Astrocyte (in vitro differentiated cells and primary cell): ENCODE measurements around the gene PALMD. TPM values are rescaled to one million over a fixed set of nuclear protein-coding genes. Genes with fewer than 3 reads are reported as not detected.

Source experiments
- DNase-seq: peaks from one replicate; pipeline ENCODE4 v3.0.0-alpha.2; 2010; ENCODE audit warnings: low read depth
- FAIRE-seq: peaks from 2 replicates; lab custom pipeline; 2011; peaks lifted over from hg19 to GRCh38; lab: Jason Lieb, UNC
- H2AFZ ChIP-seq: 2 replicates; pipeline ENCODE4 v1.6.0; 2012; ENCODE audit warnings: low read depth, low read length, inconsistent platforms
- H3K27ac ChIP-seq: 2 replicates; pipeline ENCODE4 v1.5.1; 2011; ENCODE audit warnings: low read depth, low read length, inconsistent platforms
- H3K27me3 ChIP-seq: 2 replicates; pipeline ENCODE4 v1.6.0; 2011; ENCODE audit warnings: low read length, inconsistent platforms; ENCODE audit not compliant: insufficient read depth
- H3K36me3 ChIP-seq: 2 replicates; pipeline ENCODE4 v1.5.1; 2011; ENCODE audit warnings: low read length, inconsistent platforms; ENCODE audit not compliant: insufficient read depth
- H3K4me1 ChIP-seq: 2 replicates; pipeline ENCODE4 v1.5.1; 2011; ENCODE audit warnings: low read length, inconsistent platforms; ENCODE audit not compliant: insufficient read depth
- H3K4me2 ChIP-seq: 2 replicates; pipeline ENCODE4 v1.6.0; 2012; ENCODE audit warnings: low read length, inconsistent platforms
- H3K4me3 ChIP-seq: 2 replicates; pipeline ENCODE4 v1.5.1; 2011; ENCODE audit warnings: low read depth, mild to moderate bottlenecking, low read length, inconsistent platforms; ENCODE audit not compliant: insufficient read depth
- H3K79me2 ChIP-seq: 2 replicates; pipeline ENCODE4 v1.6.0; 2012; ENCODE audit warnings: mild to moderate bottlenecking, low read length, inconsistent platforms; ENCODE audit not compliant: insufficient read depth
- H3K9ac ChIP-seq: 2 replicates; pipeline ENCODE4 v1.6.0; 2012; ENCODE audit warnings: mild to moderate bottlenecking, low read length, inconsistent platforms
- H3K9me3 ChIP-seq: 2 replicates; pipeline ENCODE4 v1.5.1; 2012; ENCODE audit warnings: low read depth, mild to moderate bottlenecking, low read length, inconsistent platforms; ENCODE audit not compliant: insufficient read depth
- H4K20me1 ChIP-seq: 2 replicates; pipeline ENCODE4 v1.6.0; 2012; ENCODE audit warnings: low read length, inconsistent platforms; ENCODE audit not compliant: insufficient read depth
- H3K27ac Mint-ChIP-seq: one replicate; pipeline ENCODE4 v1.8.0; 2021; ENCODE audit warnings: mild to moderate bottlenecking, mixed read lengths; ENCODE audit not compliant: unreplicated experiment
- H3K27me3 Mint-ChIP-seq: one replicate; pipeline ENCODE4 v1.8.0; 2021; ENCODE audit warnings: low read depth, mixed read lengths; ENCODE audit not compliant: unreplicated experiment
- H3K36me3 Mint-ChIP-seq: one replicate; pipeline ENCODE4 v1.8.0; 2021; ENCODE audit warnings: low read depth, mixed read lengths; ENCODE audit not compliant: unreplicated experiment
- H3K4me1 Mint-ChIP-seq: one replicate; pipeline ENCODE4 v1.8.0; 2021; ENCODE audit warnings: low read depth, mixed read lengths; ENCODE audit not compliant: unreplicated experiment
- H3K4me3 Mint-ChIP-seq: one replicate; pipeline ENCODE4 v1.8.0; 2021; ENCODE audit warnings: mild to moderate bottlenecking, moderate library complexity, mixed read lengths; ENCODE audit not compliant: unreplicated experiment
- H3K9me3 Mint-ChIP-seq: one replicate; pipeline ENCODE4 v1.8.0; 2021; ENCODE audit warnings: mild to moderate bottlenecking, mixed read lengths; ENCODE audit not compliant: unreplicated experiment
- EZH2 ChIP-seq: IDR thresholded peaks from 2 replicates; pipeline ENCODE4 v1.6.1; 2012; ENCODE audit warnings: mild to moderate bottlenecking, low read length, inconsistent platforms; ENCODE audit not compliant: insufficient read depth
- total RNA-seq: library from RNA; stranded (reverse); gene quantifications from 2 replicates; pipeline ENCODE4 v1.2.1, GENCODE V29; 2021
- TF ChIP-seq, protein P1 (sequence below): IDR thresholded peaks from 2 replicates; pipeline ENCODE4 v1.5.1; 2011; ENCODE audit warnings: low read depth, mild to moderate bottlenecking, inconsistent platforms, low read length, moderate library complexity; ENCODE audit not compliant: insufficient read depth

Gene PALMD
- total RNA-seq, 1 donor from 2014 or later: 0.41 TPM

DNA sequence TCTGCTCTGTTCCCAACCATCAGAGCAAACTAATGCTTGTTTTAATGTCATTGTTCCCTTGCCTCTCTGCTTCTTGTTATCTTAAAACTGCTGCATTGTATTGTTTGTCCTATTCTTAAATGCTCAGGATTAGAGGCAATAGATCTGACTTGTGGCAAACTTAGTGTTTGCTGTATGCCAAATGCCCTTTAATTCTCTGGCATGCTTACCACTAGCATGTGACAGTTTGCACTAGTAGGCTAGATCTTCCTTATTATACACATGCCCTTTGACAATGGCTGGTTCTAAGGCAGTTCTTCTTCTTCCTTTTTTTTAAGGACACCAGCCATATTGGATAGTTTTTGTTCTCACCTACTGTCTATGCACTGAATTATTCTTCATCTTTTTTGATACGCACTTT lies 30.1 kb downstream of the PALMD start:
- no peak overlapping the region for H3K27ac ChIP-seq
- no peaks in the 10 kb centered on the region for H3K9me3 ChIP-seq
- H3K27me3 ChIP-seq: no peaks in the 10 kb centered on the region
- H3K36me3 ChIP-seq: no peaks in the 10 kb centered on the region
- FAIRE-seq (no peak), DNase-seq (no peak)
- no peak overlapping the region for H3K9ac ChIP-seq
- no peak overlapping the region for H3K4me3 ChIP-seq
- H3K9me3 Mint-ChIP-seq: no peaks in the 10 kb centered on the region
- TF ChIP-seq EZH2: no peak
- TF ChIP-seq, protein P1, sequence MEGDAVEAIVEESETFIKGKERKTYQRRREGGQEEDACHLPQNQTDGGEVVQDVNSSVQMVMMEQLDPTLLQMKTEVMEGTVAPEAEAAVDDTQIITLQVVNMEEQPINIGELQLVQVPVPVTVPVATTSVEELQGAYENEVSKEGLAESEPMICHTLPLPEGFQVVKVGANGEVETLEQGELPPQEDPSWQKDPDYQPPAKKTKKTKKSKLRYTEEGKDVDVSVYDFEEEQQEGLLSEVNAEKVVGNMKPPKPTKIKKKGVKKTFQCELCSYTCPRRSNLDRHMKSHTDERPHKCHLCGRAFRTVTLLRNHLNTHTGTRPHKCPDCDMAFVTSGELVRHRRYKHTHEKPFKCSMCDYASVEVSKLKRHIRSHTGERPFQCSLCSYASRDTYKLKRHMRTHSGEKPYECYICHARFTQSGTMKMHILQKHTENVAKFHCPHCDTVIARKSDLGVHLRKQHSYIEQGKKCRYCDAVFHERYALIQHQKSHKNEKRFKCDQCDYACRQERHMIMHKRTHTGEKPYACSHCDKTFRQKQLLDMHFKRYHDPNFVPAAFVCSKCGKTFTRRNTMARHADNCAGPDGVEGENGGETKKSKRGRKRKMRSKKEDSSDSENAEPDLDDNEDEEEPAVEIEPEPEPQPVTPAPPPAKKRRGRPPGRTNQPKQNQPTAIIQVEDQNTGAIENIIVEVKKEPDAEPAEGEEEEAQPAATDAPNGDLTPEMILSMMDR: no peak
- no peaks in the 10 kb centered on the region for H3K27me3 Mint-ChIP-seq
- H3K4me1 Mint-ChIP-seq: peaks cover 12% of the 10 kb centered on the region
- H3K36me3 Mint-ChIP-seq: no peaks in the 10 kb centered on the region
- peaks cover 10% of the 10 kb centered on the region for H3K4me1 ChIP-seq
- no peaks in the 10 kb centered on the region for H4K20me1 ChIP-seq
- no peak overlapping the region for H3K4me3 Mint-ChIP-seq
- H2AFZ ChIP-seq: no peak overlapping the region
- no peak overlapping the region for H3K27ac Mint-ChIP-seq
- no peak overlapping the region for H3K4me2 ChIP-seq
- H3K79me2 ChIP-seq: no peaks in the 10 kb centered on the region

DNA sequence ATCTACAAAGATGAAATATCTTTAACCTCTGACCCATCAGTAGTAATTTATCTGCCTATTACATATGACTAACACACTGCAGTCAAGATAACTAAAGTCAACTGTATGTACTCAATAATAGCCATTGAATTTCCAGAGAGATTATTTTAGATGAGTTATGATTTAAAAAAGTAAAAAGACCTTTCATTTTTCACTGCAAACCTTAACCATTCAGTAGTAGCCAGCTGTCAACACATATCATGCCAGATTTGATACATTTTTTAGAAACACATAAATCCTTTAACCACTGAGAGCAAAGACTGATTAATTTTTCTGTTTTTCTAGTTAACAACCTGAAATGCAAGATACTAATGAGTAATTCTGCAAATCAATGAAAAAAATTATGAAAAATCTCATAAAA lies 31.0 kb downstream of the PALMD start:
- no peaks in the 10 kb centered on the region for H3K9me3 ChIP-seq
- FAIRE-seq: no peak

DNA sequence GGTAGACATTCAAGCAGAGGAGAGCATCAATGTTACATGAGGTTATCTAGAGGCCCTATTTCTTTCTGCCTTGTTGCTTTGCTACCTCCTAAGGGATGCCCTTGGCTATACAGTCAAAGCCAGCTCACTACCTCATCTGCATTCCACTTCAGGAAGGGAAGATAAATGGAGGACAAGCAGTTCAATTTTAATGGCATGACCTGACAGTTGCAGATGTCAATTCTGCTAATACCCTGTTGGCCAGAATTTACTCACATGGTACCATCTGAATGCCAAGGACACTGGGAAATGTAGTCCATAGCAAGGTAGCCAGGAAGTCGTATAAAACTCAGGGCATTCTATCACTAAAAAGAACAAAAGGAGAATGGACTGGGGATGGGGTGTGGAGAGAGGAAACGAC lies 31.5 kb downstream of the PALMD start:
- no peak overlapping the region for H3K4me2 ChIP-seq
- Mint-ChIP-seq H3K9me3 (no peaks in the 10 kb centered on the region), H3K4me3 (no peak overlapping the region), H3K36me3 (no peaks in the 10 kb centered on the region), H3K4me1 (peaks cover 21% of the 10 kb centered on the region), H3K27ac (no peak overlapping the region), H3K27me3 (no peaks in the 10 kb centered on the region)
- no peaks in the 10 kb centered on the region for H3K36me3 ChIP-seq
- no peaks in the 10 kb centered on the region for H3K9me3 ChIP-seq
- H3K4me1 ChIP-seq: peaks cover 10% of the 10 kb centered on the region
- H3K79me2 ChIP-seq: no peaks in the 10 kb centered on the region
- DNase-seq: no peak
- no peaks in the 10 kb centered on the region for H3K27me3 ChIP-seq
- H3K4me3 ChIP-seq: no peak overlapping the region
- H3K9ac ChIP-seq: no peak overlapping the region
- H4K20me1 ChIP-seq: no peaks in the 10 kb centered on the region
- H2AFZ ChIP-seq: no peak overlapping the region
- FAIRE-seq: no peak
- TF ChIP-seq, protein P1: no peak
- TF ChIP-seq EZH2: no peak
- H3K27ac ChIP-seq: no peak overlapping the region

More for the DNA sequence above, 31.0 kb downstream of the PALMD start:
- no peak for DNase-seq
- Histone ChIP-seq H3K79me2 (no peaks in the 10 kb centered on the region), H2AFZ (no peak overlapping the region), H3K4me1 (peaks cover 10% of the 10 kb centered on the region), H3K27ac (no peak overlapping the region), H3K36me3 (no peaks in the 10 kb centered on the region), H3K9ac (no peak overlapping the region), H3K4me2 (no peak overlapping the region), H3K27me3 (no peaks in the 10 kb centered on the region), H4K20me1 (no peaks in the 10 kb centered on the region), H3K4me3 (no peak overlapping the region)
- Mint-ChIP-seq H3K4me3 (no peak overlapping the region), H3K27me3 (no peaks in the 10 kb centered on the region), H3K36me3 (no peaks in the 10 kb centered on the region), H3K27ac (no peak overlapping the region), H3K9me3 (no peaks in the 10 kb centered on the region), H3K4me1 (peaks cover 16% of the 10 kb centered on the region)
- TF ChIP-seq, protein P1: no peak
- no peak for TF ChIP-seq EZH2
